BLaER1 (cell line): ENCODE measurements around the gene YTHDF1.
"Not testable (repeated sequence)": the region's sequence is repeated elsewhere in the genome, so short reads cannot be mapped to it uniquely, and the experiment has no call there.

Experiments used
- H3K27ac ChIP-seq: shearing (Covaris generic); formaldehyde crosslinking; 2 replicates; pipeline ENCODE4 v1.8.1; 2022
- H3K27me3 ChIP-seq: shearing (Covaris generic); formaldehyde crosslinking; 2 replicates; pipeline ENCODE4 v1.8.1; 2022
- H3K36me3 ChIP-seq: shearing (Covaris generic); formaldehyde crosslinking; 2 replicates; pipeline ENCODE4 v1.8.1; 2022
- H3K4me1 ChIP-seq: shearing (Covaris generic); formaldehyde crosslinking; 2 replicates; pipeline ENCODE4 v1.8.1; 2022
- H3K4me2 ChIP-seq: shearing (Covaris generic); formaldehyde crosslinking; 2 replicates; pipeline ENCODE4 v1.8.1; 2022
- H3K4me3 ChIP-seq: shearing (Covaris generic); formaldehyde crosslinking; 2 replicates; pipeline ENCODE4 v1.8.1; 2022
- H3K9ac ChIP-seq: shearing (Covaris generic); formaldehyde crosslinking; 2 replicates; pipeline ENCODE4 v1.8.1; 2022
- H3K9me3 ChIP-seq: shearing (Covaris generic); formaldehyde crosslinking; 2 replicates; pipeline ENCODE4 v1.8.1; 2022
- H4K20me1 ChIP-seq: shearing (Covaris generic); formaldehyde crosslinking; 2 replicates; pipeline ENCODE4 v1.8.1; 2022
- Cebpa-rat ChIP-seq: shearing (Covaris generic); IDR thresholded peaks from 2 replicates; pipeline ENCODE4 v1.8.1; 2022

YTHDF1 gene

DNA sequence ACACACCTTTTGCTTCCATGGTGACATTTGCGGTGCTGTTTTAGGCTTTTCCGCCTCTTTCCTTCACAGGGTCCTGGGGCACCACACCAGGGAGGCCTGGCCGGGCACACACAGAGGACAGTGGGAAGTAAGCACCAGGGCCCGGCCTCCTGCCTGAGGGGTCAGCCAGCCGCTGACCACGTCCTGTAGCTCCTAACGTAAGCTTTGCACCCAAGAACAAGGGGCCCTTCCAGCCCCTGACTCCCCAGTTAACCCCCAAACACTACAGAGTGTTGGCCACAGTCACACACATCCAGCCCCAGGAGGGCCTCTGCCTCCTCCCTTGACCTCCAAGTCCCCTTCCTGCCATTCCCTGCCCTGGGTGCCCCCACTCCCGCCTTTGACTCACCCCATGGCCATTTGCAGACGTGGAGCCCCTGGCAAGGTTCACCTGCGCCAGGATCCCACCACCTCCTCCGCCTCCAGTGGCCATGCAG is 54.7 kb downstream of the YTHDF1 start:
- no peak for TF ChIP-seq Cebpa-rat
- Histone ChIP-seq H3K9me3 (no peaks in the 10 kb centered on the region; the same call in 1 of the 2 replicates), H3K36me3 (no peaks in the 10 kb centered on the region), H3K27me3 (no peaks in the 10 kb centered on the region), H3K27ac (peak overlapping the region; percentile 83), H3K4me3 (no peak overlapping the region), H3K9ac (peak overlapping the region; percentile 80), H4K20me1 (no peaks in the 10 kb centered on the region), H3K4me2 (peak overlapping the region; percentile 94), H3K4me1 (peaks cover 97% of the 10 kb centered on the region)

DNA sequence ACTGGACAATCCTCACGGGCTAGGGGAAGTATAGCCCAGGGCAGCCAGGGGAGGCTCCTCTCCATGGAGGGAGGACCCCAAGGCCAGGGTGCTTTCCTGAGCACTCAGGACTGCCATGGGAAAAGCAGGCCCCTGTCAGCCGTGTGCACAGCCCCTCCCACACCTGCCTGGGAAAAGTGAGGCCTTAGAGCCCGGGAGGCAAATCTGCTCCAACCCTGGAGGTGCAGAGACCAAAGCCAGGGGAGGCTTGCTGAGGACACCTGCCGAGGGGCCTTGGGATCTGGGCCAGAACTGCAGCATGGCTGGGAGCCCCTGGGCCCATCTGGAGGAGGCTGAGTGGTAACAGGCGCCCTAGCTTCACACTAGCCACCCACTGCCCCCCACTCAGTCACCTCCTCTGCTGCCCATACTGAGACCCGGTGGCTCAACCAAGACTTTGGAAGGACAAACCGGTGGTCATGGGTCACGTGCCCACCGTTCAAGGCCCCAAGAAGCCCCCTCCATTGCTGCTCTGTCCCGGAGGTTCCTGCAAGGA is 55.2 kb downstream of the YTHDF1 start:
- no peak overlapping the region for H3K4me3 ChIP-seq
- H3K36me3 ChIP-seq = no peaks in the 10 kb centered on the region
- no peaks in the 10 kb centered on the region; the same call in 1 of the 2 replicates for H3K9me3 ChIP-seq
- TF ChIP-seq Cebpa-rat = no peak
- H3K9ac ChIP-seq = peak overlapping the region; percentile 80
- H4K20me1 ChIP-seq = no peaks in the 10 kb centered on the region
- peak overlapping the region; percentile 83 for H3K27ac ChIP-seq
- peaks cover 97% of the 10 kb centered on the region for H3K4me1 ChIP-seq
- no peaks in the 10 kb centered on the region for H3K27me3 ChIP-seq
- peak overlapping the region; percentile 94 for H3K4me2 ChIP-seq

DNA sequence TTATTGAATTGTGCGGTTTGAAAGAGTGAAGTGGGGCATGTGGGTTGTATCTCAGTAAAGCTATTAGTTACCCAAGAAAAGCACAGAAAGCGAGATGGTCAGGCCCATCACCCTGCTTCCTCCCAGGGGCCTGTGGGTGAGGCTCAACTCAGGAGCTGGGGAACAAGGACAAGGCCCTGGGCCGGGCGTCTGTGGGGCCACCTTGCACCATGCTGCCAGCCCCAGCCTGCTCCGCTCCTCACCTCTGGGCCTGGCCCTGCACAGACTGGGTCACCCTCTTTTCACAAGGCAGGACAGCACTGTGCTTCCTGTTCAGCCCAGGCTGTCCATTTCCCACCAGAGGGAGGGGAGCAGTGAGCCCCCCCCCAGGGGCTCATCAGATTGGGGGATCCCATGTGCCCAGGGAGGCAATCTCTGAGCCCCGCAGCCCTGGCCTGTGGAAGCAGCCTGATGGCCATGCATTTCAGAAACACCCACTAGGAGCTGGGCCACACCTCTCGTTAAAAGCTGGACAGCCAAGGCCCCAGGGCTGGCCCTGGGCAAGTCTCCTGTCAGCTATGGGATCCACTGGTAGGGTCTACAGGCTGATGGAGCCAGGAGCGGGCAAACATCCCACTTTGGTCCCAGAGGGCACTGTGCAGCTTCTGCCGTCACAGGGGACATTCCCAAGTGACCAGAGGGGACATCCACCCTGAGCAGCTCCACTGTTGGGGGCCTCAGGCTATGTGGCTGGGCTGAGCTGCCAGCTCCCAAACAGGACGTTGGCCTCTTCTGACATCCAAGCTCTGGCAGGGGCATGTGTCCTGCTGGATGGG is 55.9 kb downstream of the YTHDF1 start:
- H3K9ac ChIP-seq = peak overlapping the region; percentile 80
- no peaks in the 10 kb centered on the region for H3K36me3 ChIP-seq
- no peaks in the 10 kb centered on the region; the same call in 1 of the 2 replicates for H3K9me3 ChIP-seq
- no peaks in the 10 kb centered on the region for H3K27me3 ChIP-seq
- peak overlapping the region; percentile 94 for H3K4me2 ChIP-seq
- H4K20me1 ChIP-seq = no peaks in the 10 kb centered on the region
- peaks cover 97% of the 10 kb centered on the region for H3K4me1 ChIP-seq
- peak overlapping the region; percentile 83 for H3K27ac ChIP-seq
- TF ChIP-seq Cebpa-rat = no peak
- no peak overlapping the region for H3K4me3 ChIP-seq

DNA sequence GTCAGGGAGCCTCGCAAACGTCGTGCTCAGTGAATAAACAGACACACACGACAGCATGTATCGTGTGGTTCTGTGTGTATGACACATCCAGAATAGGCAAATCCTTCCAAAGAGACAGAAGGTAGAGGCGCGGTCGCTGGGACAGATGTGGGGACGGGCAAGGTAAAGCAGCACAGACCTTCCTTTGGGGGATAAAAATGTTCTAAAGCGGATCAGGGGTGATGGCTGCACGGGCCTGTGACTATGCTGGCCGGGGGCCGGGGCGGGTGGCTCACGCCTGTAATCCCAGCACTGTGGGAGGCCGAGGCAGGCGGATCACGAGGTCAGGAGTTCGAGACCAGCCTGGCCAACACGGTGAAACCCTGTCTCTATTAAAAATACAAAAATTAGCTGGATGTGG is 56.7 kb downstream of the YTHDF1 start:
- H3K27me3 ChIP-seq, H3K4me3 ChIP-seq, H4K20me1 ChIP-seq, H3K9me3 ChIP-seq, H3K36me3 ChIP-seq: not testable (repeated sequence)
- peak overlapping the region; percentile 94 for H3K4me2 ChIP-seq
- H3K9ac ChIP-seq = peak overlapping the region; percentile 80; the same call in 1 of the 2 replicates
- peak overlapping the region; percentile 83 for H3K27ac ChIP-seq
- H3K4me1 ChIP-seq = peaks cover 94% of the 10 kb centered on the region

DNA sequence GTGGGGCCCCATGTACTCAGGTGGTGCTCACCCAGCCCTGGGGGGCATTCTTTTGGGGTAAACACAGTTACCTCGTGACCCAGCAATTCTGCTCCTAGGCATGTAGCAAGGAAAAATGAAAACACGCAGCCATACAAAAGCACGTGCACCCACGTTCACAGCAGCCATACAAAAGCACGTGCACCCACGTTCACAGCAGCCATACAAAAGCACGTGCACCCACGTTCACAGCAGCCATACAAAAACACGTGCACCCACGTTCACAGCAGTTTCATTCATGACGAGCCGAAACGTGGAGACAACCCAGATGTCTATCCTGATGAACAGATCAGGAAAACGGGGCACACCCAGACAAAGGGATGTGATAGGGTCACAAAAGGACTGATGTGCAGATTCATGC is 57.1 kb downstream of the YTHDF1 start:
- Histone ChIP-seq H3K4me3 (no peak overlapping the region), H3K4me1 (peaks cover 94% of the 10 kb centered on the region), H3K27me3 (no peaks in the 10 kb centered on the region), H3K27ac (peak overlapping the region; percentile 83), H3K9me3 (no peaks in the 10 kb centered on the region; the same call in 1 of the 2 replicates), H4K20me1 (no peaks in the 10 kb centered on the region), H3K36me3 (no peaks in the 10 kb centered on the region), H3K9ac (no peak overlapping the region), H3K4me2 (peak overlapping the region; percentile 94)
- no peak for TF ChIP-seq Cebpa-rat

DNA sequence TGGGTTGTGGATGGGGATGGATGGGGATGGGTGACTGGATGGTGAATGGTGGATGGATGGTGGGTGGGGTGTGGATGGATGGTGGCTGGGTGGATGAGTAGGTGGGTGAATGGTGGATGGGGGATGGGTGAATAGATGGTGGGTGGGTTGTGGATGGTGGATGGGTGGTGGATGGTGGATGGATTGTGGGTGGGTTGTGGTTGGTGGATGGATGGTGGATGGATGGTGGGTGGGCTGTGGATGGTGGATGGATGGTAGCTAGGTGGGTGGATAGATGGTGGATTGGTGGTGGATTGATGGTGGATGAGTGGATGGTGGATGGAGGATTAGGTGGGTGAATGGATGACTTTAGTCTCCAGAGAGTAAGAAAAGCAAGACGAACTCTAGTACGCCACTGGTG is 57.6 kb downstream of the YTHDF1 start:
- Histone ChIP-seq H3K27me3 (no peaks in the 10 kb centered on the region), H3K4me3 (no peak overlapping the region), H3K4me2 (peak overlapping the region; percentile 23; the same call in 1 of the 2 replicates), H3K9me3 (no peaks in the 10 kb centered on the region; the same call in 1 of the 2 replicates), H3K27ac (peak overlapping the region; percentile 83; the same call in 1 of the 2 replicates), H4K20me1 (no peaks in the 10 kb centered on the region), H3K36me3 (no peaks in the 10 kb centered on the region), H3K9ac (no peak overlapping the region), H3K4me1 (peaks cover 94% of the 10 kb centered on the region)
- TF ChIP-seq Cebpa-rat = no peak

DNA sequence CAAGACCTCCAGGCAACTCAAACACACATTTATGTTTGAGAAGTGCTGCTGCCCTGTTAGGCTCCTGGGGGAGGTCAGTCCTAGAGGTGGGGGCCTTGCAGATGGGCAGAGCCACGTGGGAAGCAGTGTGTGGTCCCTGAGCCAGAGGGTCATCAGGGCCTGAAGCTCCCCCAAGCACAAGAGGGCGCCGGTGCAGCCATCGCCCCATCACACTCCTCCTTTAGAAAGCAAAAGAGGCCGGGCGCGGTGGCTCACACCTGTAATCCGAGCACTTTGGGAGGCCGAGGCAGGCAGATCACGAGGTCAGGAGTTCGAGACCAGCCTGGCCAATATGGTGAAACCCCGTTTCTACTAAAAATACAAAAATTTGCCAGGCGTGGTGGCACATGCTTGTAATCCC is 58.5 kb downstream of the YTHDF1 start:
- H3K4me3 ChIP-seq, H3K27me3 ChIP-seq, H3K36me3 ChIP-seq, H4K20me1 ChIP-seq, H3K9me3 ChIP-seq: not testable (repeated sequence)
- Histone ChIP-seq H3K4me2 (peak overlapping the region; percentile 54), H3K27ac (peak overlapping the region; percentile 72), H3K4me1 (peaks cover 94% of the 10 kb centered on the region), H3K9ac (peak overlapping the region; percentile 7; the same call in 1 of the 2 replicates)

DNA sequence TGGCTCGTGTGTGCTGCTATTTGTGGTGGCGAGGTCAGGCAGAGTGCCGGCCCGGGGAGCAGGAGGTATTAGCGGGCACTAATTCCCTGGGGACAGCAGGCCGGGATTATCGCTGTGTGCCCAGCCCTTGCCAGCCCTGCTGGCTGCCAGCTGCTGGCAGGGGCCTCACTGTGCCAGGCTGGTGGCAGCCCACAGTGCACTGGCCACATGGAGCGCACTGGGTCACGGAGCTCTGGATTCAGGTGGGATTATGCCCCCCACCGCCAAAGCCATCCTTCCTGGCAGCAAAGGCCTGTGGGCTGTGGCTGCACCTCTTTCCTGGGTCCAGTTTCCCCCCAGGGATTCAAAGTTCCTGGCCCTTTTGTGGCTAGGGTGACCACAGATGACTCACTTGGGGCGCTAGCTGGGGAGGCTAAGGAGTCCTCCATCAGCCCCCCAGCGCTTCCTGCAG is 59.7 kb downstream of the YTHDF1 start:
- Histone ChIP-seq H3K36me3 (no peaks in the 10 kb centered on the region), H4K20me1 (no peaks in the 10 kb centered on the region), H3K4me1 (peaks cover 90% of the 10 kb centered on the region), H3K4me2 (peak overlapping the region; percentile 96), H3K27me3 (no peaks in the 10 kb centered on the region), H3K9ac (peak overlapping the region; percentile 79), H3K27ac (peak overlapping the region; percentile 93), H3K9me3 (no peaks in the 10 kb centered on the region; the same call in 1 of the 2 replicates), H3K4me3 (peak overlapping the region; percentile 55)
- TF ChIP-seq Cebpa-rat = no peak

DNA sequence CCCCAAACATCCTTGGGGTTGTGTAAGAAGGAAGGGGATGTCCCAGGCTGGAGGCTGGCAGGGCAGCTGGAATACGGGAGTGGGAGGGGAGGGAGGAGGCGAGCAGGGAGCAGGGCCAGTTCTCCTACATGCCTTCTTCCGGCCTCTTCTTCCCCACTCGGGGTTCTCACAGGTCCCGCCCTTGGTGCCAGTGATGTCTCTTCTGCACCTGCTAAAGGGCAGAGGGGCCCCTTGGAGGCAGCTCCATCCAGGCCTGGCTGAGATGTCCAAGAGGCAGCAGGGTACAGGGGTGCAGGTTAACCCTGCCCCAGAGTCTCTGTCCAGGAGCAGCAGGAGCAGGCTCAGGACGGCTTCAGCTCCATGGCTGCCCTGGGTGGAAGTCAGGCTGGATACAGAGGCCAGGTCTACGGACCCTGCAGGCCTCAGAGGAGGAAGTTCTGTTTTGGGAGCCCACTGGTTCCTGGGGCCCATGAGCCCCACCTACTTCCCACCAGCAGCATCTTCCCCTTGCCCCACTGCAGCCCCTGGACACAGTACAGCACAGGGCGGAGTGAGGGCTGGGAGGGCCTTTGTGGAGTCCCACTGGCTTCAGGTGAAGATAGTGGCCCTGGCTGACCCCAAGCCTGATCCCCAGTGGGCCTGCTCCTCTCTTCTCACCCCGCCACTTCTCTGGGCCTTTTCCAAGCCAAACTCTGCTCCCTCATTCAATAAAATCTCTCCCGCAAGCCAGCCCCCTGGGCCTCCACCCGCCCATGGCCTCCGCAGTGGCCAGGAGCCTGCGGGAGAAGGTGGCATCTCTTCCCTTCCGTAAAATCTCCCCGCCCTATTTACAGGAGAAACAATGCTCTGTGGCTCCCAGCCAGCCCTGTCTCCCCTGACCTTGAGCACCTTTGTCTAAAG is 60.4 kb downstream of the YTHDF1 start:
- Histone ChIP-seq H3K36me3 (no peaks in the 10 kb centered on the region), H3K27ac (peak overlapping the region; percentile 93), H3K4me1 (peaks cover 90% of the 10 kb centered on the region), H3K9me3 (no peaks in the 10 kb centered on the region; the same call in 1 of the 2 replicates), H4K20me1 (no peaks in the 10 kb centered on the region), H3K4me3 (peak overlapping the region; percentile 55), H3K27me3 (no peaks in the 10 kb centered on the region), H3K9ac (peak overlapping the region; percentile 79), H3K4me2 (peak overlapping the region; percentile 96)
- no peak for TF ChIP-seq Cebpa-rat
